Measurements from ENCODE around the gene ZBTB20. TPM values are rescaled to one million over a fixed set of nuclear protein-coding genes. Genes with fewer than 3 reads are reported as not detected.
A peak's percentile ranks its signal among the peaks of the same experiment; 100 is the strongest.

The ZBTB20 gene
- total RNA-seq, 1 experiment from 2014 or later = 10.7 TPM

DNA sequence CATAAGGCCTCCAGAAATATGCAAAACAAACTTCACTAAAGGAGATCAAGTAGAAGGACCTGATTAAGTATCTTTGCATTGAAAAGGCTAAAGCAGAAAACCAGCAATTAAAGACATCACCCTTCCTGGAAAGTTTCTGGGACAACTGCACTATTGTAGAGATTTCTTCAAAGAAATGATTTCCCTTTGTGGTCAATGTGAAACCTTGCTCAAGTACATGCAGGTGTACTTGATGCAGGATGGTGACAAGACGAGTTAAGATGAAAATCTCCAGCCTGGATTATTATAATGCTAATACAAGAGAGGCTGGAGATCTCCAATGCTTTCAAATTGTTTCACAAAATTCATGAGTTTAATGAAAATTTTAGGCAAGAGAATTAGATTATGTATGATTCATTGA, 644.9 kb downstream of the ZBTB20 start:
- Mint-ChIP-seq H3K27me3 (ENCODE audit: insufficient read depth, unreplicated experiment) (no peaks in the 10 kb centered on the region), H3K27ac (ENCODE audit: low read depth, unreplicated experiment) (no peak overlapping the region), H3K36me3 (ENCODE audit: insufficient read depth, unreplicated experiment) (no peaks in the 10 kb centered on the region), H3K4me1 (ENCODE audit: insufficient read depth, unreplicated experiment) (peaks cover 32% of the 10 kb centered on the region), H3K9me3 (ENCODE audit: unreplicated experiment) (no peaks in the 10 kb centered on the region), H3K4me3 (ENCODE audit: unreplicated experiment) (no peak overlapping the region)
- ChIA-PET POLR2A (no interaction called here), CTCF (no interaction called here)
- intact Hi-C loops (cut with micrococcal nuclease) = no loop called here
- BruUV-seq (replicated peaks) = no TSS peak
- TF ChIP-seq CTCF (IDR thresholded peaks at IDR 0.05; ENCODE audit: unreplicated experiment) = no peak
- no peak for DNase-seq (ENCODE audit: unreplicated experiment)

DNA sequence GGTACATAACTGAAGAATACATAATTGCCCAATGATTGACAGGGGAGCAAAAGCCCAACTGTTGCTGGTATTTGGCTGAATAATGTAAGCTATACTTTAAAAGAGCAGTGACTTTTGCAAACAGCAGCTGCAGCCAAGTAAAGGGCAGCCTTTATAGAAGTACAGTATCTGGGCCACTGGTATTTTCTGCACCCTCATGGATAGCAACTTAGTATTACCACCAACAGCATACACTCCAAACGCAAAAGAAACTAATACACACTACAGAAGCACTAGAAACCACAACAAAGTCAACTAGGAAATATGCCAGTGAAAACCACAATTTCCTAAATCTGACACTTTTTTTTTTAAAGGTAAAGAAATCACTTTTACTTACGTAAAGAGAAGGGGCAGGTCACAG, 647.1 kb downstream of the ZBTB20 start:
- H3K27ac Mint-ChIP-seq (ENCODE audit: low read depth, unreplicated experiment) = no peak overlapping the region
- peaks cover 39% of the 10 kb centered on the region for H3K4me1 Mint-ChIP-seq (ENCODE audit: insufficient read depth, unreplicated experiment)
- no peak overlapping the region for H3K4me3 Mint-ChIP-seq (ENCODE audit: unreplicated experiment)
- TF ChIP-seq CTCF (IDR thresholded peaks at IDR 0.05; ENCODE audit: unreplicated experiment) = no peak
- no peaks in the 10 kb centered on the region for H3K27me3 Mint-ChIP-seq (ENCODE audit: insufficient read depth, unreplicated experiment)
- BruUV-seq (replicated peaks) = no TSS peak
- CTCF ChIA-PET = interaction anchor here (0.7 to 2.2 kb wide), 4 partner anchors 25 to 113 kb away, joined by 3 to 12 read pairs (median 3); no protein-coding TSS in a partner anchor
- intact Hi-C loops (cut with micrococcal nuclease) = loop anchor here (5.0 kb wide), 1 partner anchor 207 kb away; no protein-coding TSS in a partner anchor
- no peaks in the 10 kb centered on the region for H3K36me3 Mint-ChIP-seq (ENCODE audit: insufficient read depth, unreplicated experiment)
- no peaks in the 10 kb centered on the region for H3K9me3 Mint-ChIP-seq (ENCODE audit: unreplicated experiment)
- POLR2A ChIA-PET = no interaction called here
- DNase-seq (ENCODE audit: unreplicated experiment) = peak; percentile 38

- Mint-ChIP-seq H3K36me3 (ENCODE audit: insufficient read depth, unreplicated experiment) (no peaks in the 10 kb centered on the region), H3K9me3 (ENCODE audit: unreplicated experiment) (no peaks in the 10 kb centered on the region), H3K4me3 (ENCODE audit: unreplicated experiment) (no peak overlapping the region), H3K4me1 (ENCODE audit: insufficient read depth, unreplicated experiment) (peaks cover 37% of the 10 kb centered on the region), H3K27ac (ENCODE audit: low read depth, unreplicated experiment) (no peak overlapping the region), H3K27me3 (ENCODE audit: insufficient read depth, unreplicated experiment) (no peaks in the 10 kb centered on the region)
- POLR2A ChIA-PET = interaction anchor here (0.6 to 1.2 kb wide), 6 partner anchors 10 to 250 kb away, joined by 3 to 4 read pairs (median 3); no protein-coding TSS in a partner anchor
- DNase-seq (ENCODE audit: unreplicated experiment) = peak; percentile 89
- intact Hi-C loops (cut with micrococcal nuclease) = loop anchor here (5.0 kb wide), 1 partner anchor 209 kb away; no protein-coding TSS in a partner anchor
- no peak for TF ChIP-seq CTCF (IDR thresholded peaks at IDR 0.05; ENCODE audit: unreplicated experiment)
- CTCF ChIA-PET = interaction anchor here (0.6 to 1.1 kb wide), 4 partner anchors 49 to 438 kb away, joined by 3 to 6 read pairs (median 3); no protein-coding TSS in a partner anchor
- no TSS peak for BruUV-seq (replicated peaks)
Observed at GRCh38 chr3:114498539-114499370, 648.3 kb downstream of the ZBTB20 start.

DNA sequence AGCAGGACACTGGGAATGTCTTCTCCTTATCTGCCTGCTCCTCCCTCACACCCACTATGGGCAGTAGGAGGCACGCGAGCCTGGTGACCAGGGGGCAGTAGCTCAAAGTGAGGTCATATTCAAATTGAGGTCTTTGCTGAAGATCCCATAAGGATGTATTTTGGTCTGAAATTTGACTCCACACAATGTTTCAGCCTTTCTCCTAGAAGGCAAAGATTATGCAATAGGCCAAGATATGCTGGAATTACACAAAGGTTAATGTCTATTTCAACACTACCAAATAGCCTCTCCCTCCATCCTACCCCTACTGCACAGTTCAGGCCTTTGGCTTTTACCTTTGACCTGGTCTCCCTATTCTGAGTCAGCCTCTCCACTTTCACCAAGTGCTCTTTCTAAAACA, 650.2 kb downstream of the ZBTB20 start:
- intact Hi-C loops (cut with micrococcal nuclease) = loop anchor here (5.0 kb wide), 1 partner anchor 210 kb away; no protein-coding TSS in a partner anchor
- H3K36me3 Mint-ChIP-seq (ENCODE audit: insufficient read depth, unreplicated experiment) = no peaks in the 10 kb centered on the region
- no peaks in the 10 kb centered on the region for H3K9me3 Mint-ChIP-seq (ENCODE audit: unreplicated experiment)
- no peak for TF ChIP-seq CTCF (IDR thresholded peaks at IDR 0.05; ENCODE audit: unreplicated experiment)
- DNase-seq (ENCODE audit: unreplicated experiment) = peak; percentile 84
- H3K27ac Mint-ChIP-seq (ENCODE audit: low read depth, unreplicated experiment) = peak overlapping the region; percentile 13
- CTCF ChIA-PET = interaction anchor here (0.6 to 1.0 kb wide), 3 partner anchors 78 to 1054 kb away, joined by 3 read pairs; no protein-coding TSS in a partner anchor
- H3K4me3 Mint-ChIP-seq (ENCODE audit: unreplicated experiment) = no peak overlapping the region
- BruUV-seq (replicated peaks) = no TSS peak
- POLR2A ChIA-PET = no interaction called here
- peaks cover 37% of the 10 kb centered on the region for H3K4me1 Mint-ChIP-seq (ENCODE audit: insufficient read depth, unreplicated experiment)
- H3K27me3 Mint-ChIP-seq (ENCODE audit: insufficient read depth, unreplicated experiment) = no peaks in the 10 kb centered on the region

All from MCF 10A (cell line).